Mesenteric fat pad (tissue), 1 donor: ENCODE data around the gene EML5. TPM values are rescaled to one million over a fixed set of nuclear protein-coding genes. Genes with fewer than 3 reads are reported as not detected.
A peak's percentile ranks its signal among the peaks of the same experiment; 100 is the strongest.
"Not testable (repeated sequence)": the region's sequence is repeated elsewhere in the genome, so short reads cannot be mapped to it uniquely, and the experiment has no call there.

Experiments used
- DNase-seq: peaks from one replicate; pipeline ENCODE4 v3.0.0-alpha.2; 2020; ENCODE audit warnings: low spot score
- long read RNA-seq: library from polyadenylated mRNA; unstranded; transcript quantifications from one replicate; pipeline ENCODE4 v2.0.0, GENCODE V29; 2020
- total RNA-seq: library from RNA; stranded (reverse); fragmentation: NEBNext Ultra II Directional; extraction: Animal tissue kit (Norgen Biotek cat#: 25700); gene quantifications from one replicate; pipeline ENCODE4 v1.2.1, GENCODE V29; 2021
- donor health status: DM: yes; HTN: yes; CAD: no.

The EML5 gene
- total RNA-seq: 0.13 TPM
- long read RNA-seq: 0 reads

DNA sequence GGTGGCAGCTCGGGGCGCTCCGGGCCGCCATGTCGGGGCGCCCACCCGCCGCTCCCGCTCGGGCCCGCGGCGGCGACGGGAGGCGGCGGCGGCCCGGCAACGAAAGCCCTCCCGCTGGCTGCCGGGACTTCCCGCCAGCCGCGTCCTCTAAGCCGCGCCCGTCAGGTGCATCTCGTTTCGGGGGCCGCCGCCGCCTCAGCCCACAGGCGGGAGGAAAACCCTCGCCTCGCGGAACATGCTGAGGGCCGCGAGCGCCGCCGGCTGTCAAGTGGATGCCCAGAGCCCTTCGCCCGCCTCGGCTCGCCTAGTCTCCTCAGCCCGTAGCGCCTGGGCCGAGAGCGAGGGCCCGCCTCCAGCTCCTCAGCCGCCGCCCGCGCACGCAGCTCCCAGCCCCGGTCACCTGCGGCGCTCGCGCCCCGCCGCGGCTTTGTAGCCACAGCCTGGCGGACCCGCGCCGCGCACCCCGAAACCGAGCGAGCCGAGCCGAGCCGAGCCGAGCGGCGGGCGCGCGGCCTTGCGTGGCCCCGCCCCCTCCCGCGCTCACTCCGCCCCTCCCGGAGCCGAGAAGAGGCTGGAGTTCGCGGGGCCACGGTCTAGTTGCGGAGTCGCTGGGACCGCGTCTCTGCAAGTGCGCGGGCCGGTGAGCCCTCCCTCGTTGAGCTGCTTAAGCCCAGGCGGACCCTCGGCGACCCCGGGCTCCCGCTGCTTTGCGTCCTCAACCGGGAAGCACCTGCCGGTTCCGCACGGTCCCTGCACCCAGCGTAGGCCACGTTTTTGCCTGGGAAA, at the start of gene EML5:
EML5 (minus strand) TSS at position 481 of the 786 bp plus-strand sequence; CDS start at position 31, 450 bp downstream.
- peak; percentile 95 for DNase-seq

DNA sequence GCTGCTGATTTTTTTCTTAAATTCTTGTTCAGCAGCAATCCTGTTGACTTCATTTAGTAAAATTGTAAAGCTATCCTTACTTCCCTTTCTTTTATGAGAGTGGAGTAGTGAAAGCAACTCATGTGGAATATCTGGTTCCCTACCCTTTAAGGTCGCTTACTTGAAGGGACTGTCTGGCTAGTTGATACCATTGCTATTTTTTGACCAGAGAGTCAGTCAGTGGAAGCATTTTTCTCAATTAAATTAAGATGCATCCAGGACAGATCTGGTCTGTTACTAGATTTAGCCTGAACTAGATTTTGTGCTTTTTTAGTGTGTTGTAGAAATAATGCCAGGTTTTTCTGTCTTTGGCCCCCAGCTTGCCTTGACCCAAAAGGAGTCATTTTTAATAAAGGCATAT, 49.7 kb upstream of the EML5 start:
- no peak for DNase-seq

DNA sequence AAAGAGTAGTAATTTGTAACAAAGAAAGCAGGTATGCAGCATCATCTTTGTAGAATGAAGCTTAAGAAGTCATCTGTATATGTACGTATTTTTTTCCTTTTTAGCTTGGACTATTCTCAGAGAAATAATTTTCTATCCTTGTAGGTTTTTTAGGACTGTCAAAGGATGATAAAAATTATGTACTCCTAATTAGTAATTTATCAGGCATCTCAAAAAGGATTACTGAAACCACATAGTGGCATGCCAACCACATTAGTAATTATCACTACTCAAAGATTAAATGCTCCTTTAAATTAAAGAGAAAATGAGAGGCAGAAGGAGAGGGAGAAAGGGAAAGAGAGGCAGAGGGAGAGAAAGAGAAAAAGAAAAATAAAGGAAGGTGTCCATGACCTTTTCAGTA, 49.0 kb upstream of the EML5 start:
- no peak for DNase-seq

DNA sequence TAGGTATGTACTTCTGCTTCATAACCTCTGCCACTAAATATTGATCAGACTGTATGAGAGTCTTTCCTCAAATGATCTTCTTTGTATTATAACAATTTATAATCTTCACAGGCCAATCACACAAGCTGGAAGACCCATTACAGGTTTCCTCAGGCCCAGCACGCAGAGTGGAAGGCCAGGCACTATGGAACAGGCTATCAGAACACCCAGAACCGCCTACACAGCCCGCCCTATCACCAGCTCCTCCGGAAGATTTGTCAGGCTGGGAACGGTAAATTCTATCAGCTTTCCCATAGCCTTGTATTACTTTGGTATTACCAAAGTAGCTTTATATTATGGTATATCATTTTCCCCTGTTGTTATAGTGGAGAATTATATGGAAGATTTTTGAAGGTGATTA, 48.2 kb upstream of the EML5 start:
- DNase-seq: no peak

DNA sequence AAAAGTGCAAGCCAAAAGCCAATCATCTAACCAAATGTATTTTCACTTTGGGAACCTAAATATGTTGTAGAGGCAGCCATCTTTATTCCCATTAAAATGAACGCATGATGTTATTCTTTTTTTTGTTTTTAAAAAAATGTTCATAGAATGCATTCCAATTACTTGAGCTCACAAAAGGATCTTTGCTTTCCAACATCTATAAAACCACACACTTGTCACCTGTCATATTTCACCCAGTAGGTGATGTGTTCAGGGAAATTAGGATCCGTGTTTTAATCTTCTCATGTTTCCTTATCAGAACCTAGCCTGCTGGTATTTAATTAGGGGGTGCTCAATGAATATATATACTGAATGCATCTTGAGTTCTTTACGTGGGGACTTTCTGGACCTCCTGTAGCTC, 45.3 kb upstream of the EML5 start:
- DNase-seq: no peak

DNA sequence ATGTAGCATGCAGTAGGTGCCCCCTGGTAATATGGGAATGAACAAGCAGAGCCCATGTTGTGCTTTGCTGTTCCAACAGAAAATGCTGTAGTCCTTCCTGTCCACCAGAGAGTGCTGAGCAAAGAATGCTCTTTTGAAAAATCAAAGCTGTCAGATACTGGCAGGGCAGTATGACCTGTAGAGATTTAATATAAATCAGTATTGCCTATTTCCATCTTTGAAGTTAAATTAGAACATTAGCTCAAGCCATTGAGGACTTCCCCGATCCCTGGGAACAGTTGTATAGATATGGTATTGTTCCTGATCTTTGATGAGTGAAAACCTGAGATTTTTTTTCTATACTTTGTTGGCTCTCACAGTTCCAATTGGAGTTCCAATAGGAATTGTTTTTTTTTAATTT, 44.7 kb upstream of the EML5 start:
- no peak for DNase-seq

DNA sequence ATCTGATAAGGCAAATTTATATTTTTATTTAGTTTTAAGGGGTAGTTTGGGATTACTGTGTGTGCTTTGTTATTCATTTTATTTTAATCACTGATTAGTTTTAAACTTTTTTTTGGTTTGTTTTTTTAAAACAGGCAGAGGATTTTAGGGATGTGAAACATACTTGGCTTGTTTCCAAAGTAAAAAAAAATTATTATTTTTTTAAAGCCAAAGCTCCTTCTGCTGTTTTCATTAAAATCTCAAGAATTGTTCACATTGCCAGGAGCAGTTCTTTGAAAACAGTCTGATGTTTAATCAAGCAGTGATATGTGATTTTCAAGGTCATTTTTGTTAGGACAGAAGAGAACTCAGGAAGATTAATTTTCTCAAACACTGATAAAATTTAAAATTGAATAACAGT, 42.9 kb upstream of the EML5 start:
- DNase-seq: no peak

DNA sequence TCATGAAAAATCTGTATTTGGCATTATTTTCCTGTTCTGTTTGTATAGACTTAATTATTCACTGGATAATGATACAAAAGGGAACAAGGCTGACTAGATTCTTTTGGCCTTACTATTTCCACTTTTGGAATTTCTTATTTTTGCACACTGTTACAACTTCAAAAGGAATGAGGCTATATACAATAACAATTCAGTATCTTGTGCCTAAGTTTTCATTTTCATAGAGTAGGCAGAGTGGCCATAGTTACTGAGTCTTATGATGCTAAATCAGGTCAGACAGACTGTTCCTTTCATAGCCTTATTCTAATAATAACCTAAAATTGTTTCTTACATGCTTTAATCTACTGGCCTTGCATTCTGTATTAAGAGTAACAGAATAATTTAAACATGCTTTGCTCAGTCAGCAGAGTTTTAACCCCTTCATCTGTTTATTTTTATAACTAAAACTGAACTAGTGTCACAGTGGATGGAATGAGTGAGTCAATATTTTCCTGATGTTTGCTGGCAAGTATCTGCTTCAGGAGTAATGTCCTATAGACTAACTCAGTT, 42.2 kb upstream of the EML5 start:
- DNase-seq: no peak

DNA sequence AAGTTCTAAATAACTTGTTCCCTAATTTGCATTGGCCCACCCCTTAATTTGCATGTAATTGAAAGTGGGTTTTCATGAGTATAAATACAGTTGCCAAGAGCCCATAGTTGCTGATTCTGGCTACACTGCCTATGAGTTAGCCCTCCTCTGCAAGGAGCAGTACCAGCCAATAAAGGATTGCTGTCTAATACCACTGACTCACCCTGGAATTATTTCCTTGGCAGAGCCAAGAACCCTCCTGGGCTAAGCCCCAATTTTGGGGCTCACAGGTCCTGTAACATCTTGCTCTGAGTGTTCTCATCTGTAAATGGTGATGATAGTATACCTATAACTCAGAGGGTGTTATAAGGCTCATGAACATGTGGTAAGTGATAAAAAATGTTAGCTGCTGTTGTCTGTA, 38.5 kb upstream of the EML5 start:
- no peak for DNase-seq

DNA sequence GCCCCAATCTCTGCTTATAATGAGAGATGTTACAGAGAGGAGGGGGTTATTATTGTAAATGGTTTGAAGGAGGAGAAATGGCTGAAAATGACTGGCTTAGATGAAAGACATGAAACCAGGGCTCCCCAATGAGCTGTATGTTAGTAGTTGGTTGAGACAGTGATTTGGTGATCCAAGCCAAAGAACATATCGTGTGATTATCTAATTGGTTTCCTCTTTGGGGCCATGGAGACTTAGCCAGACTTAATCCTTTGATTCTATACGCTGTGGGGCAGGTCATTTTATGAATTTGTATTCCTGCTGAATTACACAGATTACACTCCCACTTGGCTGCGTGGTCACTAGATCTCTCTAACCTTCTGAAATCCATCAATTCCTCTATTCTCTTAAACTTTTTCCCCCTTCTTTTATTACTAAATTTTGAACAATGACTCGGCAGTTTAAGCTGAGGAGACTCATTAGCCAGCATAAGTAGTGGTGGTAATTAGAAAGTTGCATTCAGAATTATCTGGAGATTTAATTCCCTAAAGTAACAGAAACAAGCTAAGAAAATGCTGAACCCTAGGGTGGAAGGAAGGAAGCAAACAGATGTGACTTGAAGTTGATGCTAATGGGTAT, 37.0 kb upstream of the EML5 start:
- no peak for DNase-seq

DNA sequence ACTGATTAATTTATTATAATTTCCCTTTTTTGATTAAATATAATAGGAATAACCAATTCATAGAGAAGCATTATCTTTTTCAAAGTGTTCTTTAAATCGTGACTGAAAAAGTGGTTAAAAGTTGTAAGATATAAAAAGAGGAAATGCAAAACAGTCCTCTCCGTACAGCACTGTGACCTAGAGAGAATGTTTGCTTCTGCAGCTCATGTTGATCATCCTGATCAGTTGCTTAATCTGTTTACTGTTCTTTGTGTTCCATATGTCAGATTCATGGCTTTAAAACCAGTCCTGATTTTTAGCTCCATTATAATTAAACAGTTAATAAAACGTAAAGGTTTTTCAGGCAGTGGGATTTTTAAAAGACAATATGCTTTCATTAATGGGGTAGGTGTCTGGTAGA, 36.4 kb upstream of the EML5 start:
- DNase-seq: no peak

DNA sequence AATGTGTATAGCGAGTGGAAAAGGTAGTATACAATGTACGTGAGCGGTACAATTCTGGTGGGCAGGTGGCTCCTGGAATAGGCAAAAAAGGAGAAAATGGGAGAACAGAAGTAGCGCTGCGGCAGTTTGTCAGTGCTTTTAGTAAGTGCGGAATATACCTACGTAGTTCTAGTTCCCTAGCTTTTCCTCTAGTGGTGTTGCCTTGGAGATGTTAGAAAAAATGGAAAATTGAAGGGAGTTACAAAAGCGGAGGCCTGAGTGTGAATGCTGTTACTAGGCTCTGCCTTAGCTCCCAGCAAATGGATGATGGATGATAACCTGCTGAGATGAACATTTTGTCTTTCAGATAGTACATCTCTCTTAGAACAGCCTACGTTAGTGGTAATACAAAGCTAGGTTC, 32.8 kb upstream of the EML5 start:
- DNase-seq: no peak

DNA sequence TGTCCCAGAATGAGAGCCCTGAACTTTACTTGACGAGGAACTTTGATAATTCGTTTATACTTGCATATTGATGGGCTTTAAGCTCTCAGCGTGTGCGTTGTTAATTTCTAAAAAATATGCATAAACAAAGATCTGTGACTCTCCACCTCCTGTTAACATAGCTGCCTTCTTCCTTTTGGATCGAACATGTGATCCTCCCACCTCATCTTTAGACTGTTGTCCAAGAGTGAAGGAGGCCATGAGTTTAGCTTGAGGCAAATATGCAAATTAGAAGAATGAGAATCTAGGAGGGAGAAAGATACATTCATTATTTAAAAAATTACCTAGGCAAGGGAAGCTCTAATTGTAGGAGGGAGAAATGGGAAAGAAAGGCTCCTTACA, 32.3 kb upstream of the EML5 start:
- no peak for DNase-seq

DNA sequence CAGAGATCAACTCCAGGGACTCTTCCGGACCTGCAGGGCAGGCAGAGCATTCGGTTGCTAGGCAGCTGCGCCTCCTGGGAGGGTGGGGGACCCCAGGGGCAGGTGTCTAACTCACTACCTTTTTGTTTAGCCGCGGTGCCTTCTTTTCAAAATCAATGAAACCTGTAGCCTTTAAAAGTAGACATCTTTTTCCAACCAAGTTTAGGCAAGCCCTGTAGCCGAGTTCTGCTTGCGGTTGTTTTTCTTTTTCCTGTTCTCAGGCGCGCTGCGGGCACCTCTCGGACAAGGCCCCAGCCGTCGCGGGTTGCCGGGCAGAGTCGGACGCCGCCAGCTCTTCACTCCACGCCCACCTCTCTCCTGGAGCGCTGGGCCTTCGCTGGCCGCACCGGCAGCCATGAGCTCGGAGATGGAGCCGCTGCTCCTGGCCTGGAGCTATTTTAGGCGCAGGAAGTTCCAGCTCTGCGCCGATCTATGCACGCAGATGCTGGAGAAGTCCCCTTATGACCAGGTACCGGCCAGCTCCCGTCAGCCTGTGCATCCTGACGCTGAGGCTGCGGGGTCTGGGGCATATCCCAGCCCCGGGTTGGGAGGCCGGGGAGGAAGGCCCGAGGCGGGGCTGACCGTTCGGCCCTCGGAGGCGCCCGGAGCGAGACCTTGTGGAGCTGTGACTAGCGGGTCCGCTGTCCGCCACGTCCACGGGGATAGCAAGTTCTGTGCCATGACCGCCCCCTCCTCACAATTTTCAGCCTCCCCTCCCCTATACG, 31.7 kb upstream of the EML5 start, which contains the start of gene TTC8:
TTC8 (plus strand) TSS at position 338 of the 764 bp plus-strand sequence; CDS start at position 395, 57 bp downstream.
- DNase-seq: peak; percentile 96

DNA sequence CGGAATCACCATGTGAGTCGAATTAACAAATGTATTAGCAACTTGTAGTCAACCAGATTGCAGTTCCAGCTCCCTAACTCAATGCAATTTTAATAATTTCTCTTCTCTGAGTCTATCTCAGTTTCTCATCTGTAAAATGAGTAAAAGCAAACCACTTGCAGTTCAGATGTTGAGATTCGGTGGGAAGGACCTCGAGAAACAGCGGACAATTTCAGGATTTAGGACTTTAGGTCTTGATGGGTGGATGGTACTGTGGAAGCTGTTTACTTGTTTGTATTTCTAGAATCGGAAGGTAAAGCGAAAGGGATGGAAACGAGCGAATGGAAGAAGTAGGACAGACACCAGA, 31.2 kb upstream of the EML5 start:
- no peak for DNase-seq

DNA sequence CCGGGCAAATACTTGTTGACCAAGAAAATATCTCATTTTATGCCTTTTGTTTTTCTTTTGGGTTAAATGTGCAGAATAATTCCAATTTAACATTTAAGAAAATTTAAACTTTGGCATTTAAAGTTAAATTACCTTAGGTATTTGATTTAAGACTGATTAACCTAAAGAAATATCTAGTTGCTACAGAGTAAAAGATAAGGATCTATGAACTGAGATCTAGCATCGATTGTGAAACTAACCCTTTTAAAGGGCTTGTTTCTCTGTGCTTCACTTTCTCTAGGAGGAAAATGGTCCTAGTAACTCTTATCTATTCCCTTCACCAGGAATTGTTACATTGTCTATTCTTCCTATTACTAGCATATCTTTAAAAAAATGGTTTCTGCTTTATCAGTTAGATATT, 29.1 kb upstream of the EML5 start:
- no peak for DNase-seq

DNA sequence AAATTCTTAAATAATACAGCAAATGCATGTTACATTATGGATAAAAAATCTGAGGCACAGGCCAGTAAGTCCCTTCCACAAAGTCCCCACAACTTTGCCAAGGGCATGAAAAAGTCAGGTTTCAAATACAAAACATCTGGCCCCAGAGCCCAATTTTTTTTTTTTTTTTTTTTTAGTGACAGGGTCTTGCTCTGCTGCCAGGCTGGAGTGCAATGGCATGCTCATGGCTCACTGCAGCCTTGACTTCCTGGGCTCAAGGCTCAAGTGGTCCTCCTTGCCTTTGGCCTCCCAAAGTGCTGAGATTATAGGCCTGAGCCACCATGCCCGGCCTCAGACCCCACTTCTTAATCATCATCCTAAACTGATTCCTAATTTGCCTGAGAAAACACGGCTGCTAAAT, 28.6 kb upstream of the EML5 start:
- DNase-seq: no peak

DNA sequence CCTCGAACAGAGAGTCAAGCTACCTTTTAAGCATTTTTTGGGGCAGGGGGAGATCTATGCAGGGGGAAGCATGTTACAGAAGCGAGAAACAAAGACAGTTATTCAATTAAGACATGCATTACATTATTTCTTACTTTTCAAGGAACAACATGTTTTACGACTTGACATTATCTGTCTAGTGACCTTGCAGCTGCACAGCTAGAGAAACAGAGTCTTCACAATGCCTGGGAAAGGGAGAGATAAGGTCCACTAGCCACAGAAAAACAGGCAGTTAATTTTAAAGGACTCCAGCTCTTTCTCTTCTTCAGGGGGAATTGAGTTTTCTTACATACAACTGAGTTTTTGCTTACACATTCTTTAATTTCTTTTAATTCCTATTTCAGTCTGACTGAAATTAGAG, 26.9 kb upstream of the EML5 start:
- not testable (repeated sequence) for DNase-seq

DNA sequence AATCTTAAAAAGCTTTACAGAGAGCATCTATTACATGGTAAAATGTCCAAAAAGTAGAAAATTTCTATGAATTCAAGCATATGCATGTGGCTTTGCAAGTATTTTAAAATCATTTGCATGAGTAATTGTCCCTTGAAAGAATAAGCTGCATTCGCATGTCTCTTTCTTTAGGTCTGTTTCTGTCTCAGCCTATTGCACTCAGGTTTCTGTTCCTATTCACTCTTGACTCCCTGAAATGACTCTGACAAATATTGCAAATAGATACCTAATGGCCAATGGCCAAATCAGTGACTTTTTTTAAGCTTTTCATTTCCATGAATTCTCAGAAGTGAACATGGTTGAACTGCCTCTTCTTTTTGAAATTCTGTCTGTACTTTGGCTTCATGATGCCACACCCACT, 25.3 kb upstream of the EML5 start:
- DNase-seq: no peak

DNA sequence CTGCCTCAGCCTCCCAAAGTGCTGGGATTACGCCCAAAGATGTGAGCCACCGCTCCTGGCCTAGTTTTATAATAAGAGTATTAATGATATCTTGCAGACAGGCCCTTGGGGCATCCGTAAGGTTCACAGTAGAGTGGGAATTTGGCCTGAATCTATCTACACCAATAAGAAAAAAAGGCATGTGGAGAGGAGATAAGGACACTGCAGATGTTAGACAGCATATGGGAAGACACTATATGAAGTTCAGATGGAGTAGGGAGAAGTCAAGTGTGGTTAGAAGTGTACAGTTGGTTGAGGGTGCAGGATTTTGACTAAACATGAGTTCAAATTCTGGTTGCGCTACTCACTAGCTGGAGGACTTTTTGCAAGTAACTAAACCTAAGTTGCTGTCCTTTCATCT, 23.2 kb upstream of the EML5 start:
- DNase-seq: no peak

DNA sequence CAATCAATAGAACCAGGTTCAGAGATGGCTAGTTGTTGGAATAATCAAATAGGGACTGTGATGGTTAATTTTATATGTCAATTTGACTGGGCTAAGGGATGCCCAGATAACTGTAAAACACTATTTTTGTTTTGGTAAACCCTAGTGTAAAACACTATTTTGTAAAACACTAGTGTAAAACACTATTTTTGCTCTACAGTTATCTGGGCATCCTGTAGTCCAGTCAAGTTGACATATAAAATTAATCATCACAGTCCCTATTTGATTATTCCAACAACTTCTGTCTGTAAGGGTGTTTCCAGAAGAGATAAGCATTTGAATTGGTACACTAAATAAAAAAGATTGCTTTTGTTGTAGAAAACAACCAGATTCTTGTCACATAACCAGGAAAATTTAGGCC, 15.6 kb upstream of the EML5 start:
- DNase-seq: no peak

DNA sequence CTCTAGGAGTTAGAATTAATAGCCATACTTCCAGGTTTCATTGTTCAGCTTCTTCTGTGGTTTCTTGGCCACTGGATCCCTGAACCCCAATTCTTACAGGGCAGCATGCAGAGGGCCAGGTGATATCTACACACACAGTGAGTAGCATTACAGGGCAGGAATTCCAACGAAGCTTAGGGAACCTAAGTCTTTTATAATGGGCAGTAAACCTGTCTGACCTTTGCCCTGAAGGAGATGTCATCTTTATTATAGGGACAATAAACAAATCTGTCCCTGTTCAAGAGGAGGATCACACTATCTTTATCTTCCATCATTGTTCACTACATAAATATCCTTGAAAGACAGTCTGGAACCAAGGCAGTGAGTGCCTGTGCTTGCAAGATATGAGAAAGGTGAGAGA, 11.7 kb upstream of the EML5 start:
- no peak for DNase-seq
